ENCODE data around the gene PSPH.

DNA sequence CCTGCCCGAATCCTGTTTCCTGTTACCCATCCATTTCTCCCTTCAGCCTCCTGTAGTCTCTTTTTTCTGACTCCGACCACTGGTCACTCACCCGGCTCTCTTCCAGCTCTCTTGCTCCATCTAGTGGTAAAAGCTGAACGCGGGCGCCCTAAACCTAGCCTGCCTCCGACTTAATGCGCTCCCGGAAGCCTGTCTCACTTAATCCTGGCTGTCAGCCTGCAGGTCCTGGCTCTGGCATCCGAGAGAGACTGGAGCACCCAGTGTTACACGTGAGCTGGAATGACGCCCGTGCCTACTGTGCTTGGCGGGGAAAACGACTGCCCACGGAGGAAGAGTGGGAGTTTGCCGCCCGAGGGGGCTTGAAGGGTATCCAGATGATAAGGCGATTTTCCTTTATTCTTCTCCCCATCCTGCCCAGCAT lies 23.1 kb upstream of the PSPH start:
- TF ChIP-seq CTCF (optimal IDR thresholded peaks at IDR 0.05 in 1 of 3, IDR thresholded peaks at IDR 0.05 in 1 of 3, conservative IDR thresholded peaks at IDR 0.05 in 1 of 3; ENCODE audit: extremely low read depth in 1 of 3, insufficient read depth in 2 of 3, low read length in 3 of 3) = peak; percentile 75 to 94 (median 90)
- TF ChIP-seq EZH2 (IDR thresholded peaks at IDR 0.05; ENCODE audit: low read length) = no peak

Data from keratinocyte (primary cell).